Stomach smooth muscle (tissue), 2 donors: Measurements from ENCODE around the gene BTBD9.

ENCODE experiments used
- H3K27ac ChIP-seq: one replicate; pipeline ENCODE4 v1.7.0; 2013; ENCODE audit warnings: mild to moderate bottlenecking, low read length, inconsistent platforms
- H3K27me3 ChIP-seq, 2 donors: one replicate each; pipeline ENCODE4 v1.7.0; 2013; ENCODE audit warnings: low read length in 2 of 2; ENCODE audit not compliant: insufficient read depth in 2 of 2, control insufficient read depth in 1 of 2
- H3K36me3 ChIP-seq, 2 donors: one replicate each; pipeline ENCODE4 v1.7.0; 2013; ENCODE audit warnings: low read length in 2 of 2; ENCODE audit not compliant: control insufficient read depth in 2 of 2, insufficient read depth in 2 of 2
- H3K4me1 ChIP-seq: one replicate; pipeline ENCODE4 v1.7.0; 2013; ENCODE audit warnings: low read length; ENCODE audit not compliant: control insufficient read depth, insufficient read depth
- H3K4me3 ChIP-seq, 2 donors: one replicate each; pipeline ENCODE4 v1.7.0; 2013; ENCODE audit warnings: low read length in 2 of 2
- H3K9ac ChIP-seq, 2 donors: one replicate each; pipeline ENCODE4 v1.7.0; 2013; ENCODE audit warnings: low read length in 2 of 2, mild to moderate bottlenecking in 1 of 2
- H3K9me3 ChIP-seq, 2 donors: one replicate each; pipeline ENCODE4 v1.7.0; 2013; ENCODE audit warnings: low read length in 2 of 2; ENCODE audit not compliant: control insufficient read depth in 2 of 2
- donor health status: healthy.
- donor health status: Pancreatic carcinoma.

The BTBD9 gene

GRCh38 chr6:38192487-38192886 is 447.2 kb downstream of the BTBD9 start:
- H3K9ac ChIP-seq: no peak overlapping the region
- no peak overlapping the region for H3K4me3 ChIP-seq
- no peaks in the 10 kb centered on the region for H3K9me3 ChIP-seq
- no peaks in the 10 kb centered on the region for H3K27me3 ChIP-seq
- H3K36me3 ChIP-seq: peaks cover 0 to 4% of the 10 kb centered on the region in 2 donors
- no peak overlapping the region for H3K27ac ChIP-seq
- H3K4me1 ChIP-seq: peaks cover 2% of the 10 kb centered on the region

GRCh38 chr6:38192011-38192410 is 447.7 kb downstream of the BTBD9 start:
- peaks cover 0 to 4% of the 10 kb centered on the region in 2 donors for H3K36me3 ChIP-seq

GRCh38 chr6:38191418-38191817 is 448.3 kb downstream of the BTBD9 start:
- H3K9me3 ChIP-seq: no peaks in the 10 kb centered on the region
- H3K4me1 ChIP-seq: peaks cover 2% of the 10 kb centered on the region
- no peak overlapping the region for H3K27ac ChIP-seq
- H3K27me3 ChIP-seq: no peaks in the 10 kb centered on the region
- H3K9ac ChIP-seq: no peak overlapping the region
- H3K36me3 ChIP-seq: peaks cover 0 to 4% of the 10 kb centered on the region in 2 donors
- H3K4me3 ChIP-seq: no peak overlapping the region

More at GRCh38 chr6:38192011-38192410, 447.7 kb downstream of the BTBD9 start:
- H3K9me3 ChIP-seq: no peaks in the 10 kb centered on the region
- H3K4me1 ChIP-seq: peaks cover 2% of the 10 kb centered on the region
- H3K27me3 ChIP-seq: no peaks in the 10 kb centered on the region
- H3K9ac ChIP-seq: no peak overlapping the region
- no peak overlapping the region for H3K27ac ChIP-seq
- H3K4me3 ChIP-seq: no peak overlapping the region

- no peak overlapping the region for H3K27ac ChIP-seq
- H3K9me3 ChIP-seq: no peaks in the 10 kb centered on the region
- peaks cover 0 to 4% of the 10 kb centered on the region in 2 donors for H3K36me3 ChIP-seq
- no peaks in the 10 kb centered on the region for H3K27me3 ChIP-seq
- no peak overlapping the region for H3K4me3 ChIP-seq
- no peak overlapping the region for H3K9ac ChIP-seq
- H3K4me1 ChIP-seq: peaks cover 2% of the 10 kb centered on the region
Measured at GRCh38 chr6:38188677-38189335, 450.9 kb downstream of the BTBD9 start.

GRCh38 chr6:38187811-38188590 is 451.7 kb downstream of the BTBD9 start:
- Histone ChIP-seq H3K9ac (no peak overlapping the region), H3K36me3 (peaks cover 0 to 4% of the 10 kb centered on the region in 2 donors), H3K4me1 (peaks cover 2% of the 10 kb centered on the region), H3K9me3 (no peaks in the 10 kb centered on the region), H3K4me3 (no peak overlapping the region), H3K27ac (no peak overlapping the region), H3K27me3 (no peaks in the 10 kb centered on the region)

- Histone ChIP-seq H3K27ac (no peak overlapping the region), H3K9ac (no peak overlapping the region), H3K9me3 (no peaks in the 10 kb centered on the region), H3K4me3 (no peak overlapping the region), H3K4me1 (peaks cover 2% of the 10 kb centered on the region), H3K36me3 (peaks cover 0 to 3% of the 10 kb centered on the region in 2 donors), H3K27me3 (no peaks in the 10 kb centered on the region)
Measured at GRCh38 chr6:38187325-38187724, 452.4 kb downstream of the BTBD9 start.

GRCh38 chr6:38185752-38186151 is 454.0 kb downstream of the BTBD9 start:
- peaks cover 0 to 3% of the 10 kb centered on the region in 2 donors for H3K36me3 ChIP-seq
- no peaks in the 10 kb centered on the region for H3K9me3 ChIP-seq
- no peak overlapping the region for H3K27ac ChIP-seq
- H3K4me3 ChIP-seq: no peak overlapping the region
- H3K27me3 ChIP-seq: no peaks in the 10 kb centered on the region
- H3K9ac ChIP-seq: no peak overlapping the region
- no peaks in the 10 kb centered on the region for H3K4me1 ChIP-seq

- Histone ChIP-seq H3K9me3 (no peaks in the 10 kb centered on the region), H3K4me3 (no peak overlapping the region), H3K27ac (no peak overlapping the region), H3K4me1 (no peaks in the 10 kb centered on the region), H3K36me3 (peaks cover 0 to 3% of the 10 kb centered on the region in 2 donors), H3K9ac (no peak overlapping the region), H3K27me3 (no peaks in the 10 kb centered on the region)
Measured at GRCh38 chr6:38185244-38185643, 454.5 kb downstream of the BTBD9 start.

- no peaks in the 10 kb centered on the region for H3K4me1 ChIP-seq
- no peaks in the 10 kb centered on the region for H3K27me3 ChIP-seq
- no peak overlapping the region for H3K4me3 ChIP-seq
- H3K9me3 ChIP-seq: no peaks in the 10 kb centered on the region
- peaks cover 0 to 3% of the 10 kb centered on the region in 2 donors for H3K36me3 ChIP-seq
- H3K9ac ChIP-seq: no peak overlapping the region
- H3K27ac ChIP-seq: no peak overlapping the region
Measured at GRCh38 chr6:38184585-38185080, 455.1 kb downstream of the BTBD9 start.

- Histone ChIP-seq H3K9ac (no peak overlapping the region), H3K27ac (no peak overlapping the region), H3K36me3 (peaks cover 0 to 3% of the 10 kb centered on the region in 2 donors), H3K9me3 (no peaks in the 10 kb centered on the region), H3K4me3 (no peak overlapping the region), H3K27me3 (no peaks in the 10 kb centered on the region), H3K4me1 (no peaks in the 10 kb centered on the region)
Measured at GRCh38 chr6:38183856-38184584, 455.7 kb downstream of the BTBD9 start.
